GM19468 (cell line): ENCODE measurements around the gene USP1.
A peak's percentile ranks its signal among the peaks of the same experiment; 100 is the strongest.

Experiments
- ATAC-seq: cut with Tn5 transposase; IDR thresholded peaks from one replicate; pipeline ENCODE4 v1.9.1; 2021; ENCODE audit warnings: mild to moderate bottlenecking, moderate library complexity, moderate number of reproducible peaks; ENCODE audit not compliant: unreplicated experiment; ENCODE audit errors: extremely low read depth

USP1 gene, protein sequence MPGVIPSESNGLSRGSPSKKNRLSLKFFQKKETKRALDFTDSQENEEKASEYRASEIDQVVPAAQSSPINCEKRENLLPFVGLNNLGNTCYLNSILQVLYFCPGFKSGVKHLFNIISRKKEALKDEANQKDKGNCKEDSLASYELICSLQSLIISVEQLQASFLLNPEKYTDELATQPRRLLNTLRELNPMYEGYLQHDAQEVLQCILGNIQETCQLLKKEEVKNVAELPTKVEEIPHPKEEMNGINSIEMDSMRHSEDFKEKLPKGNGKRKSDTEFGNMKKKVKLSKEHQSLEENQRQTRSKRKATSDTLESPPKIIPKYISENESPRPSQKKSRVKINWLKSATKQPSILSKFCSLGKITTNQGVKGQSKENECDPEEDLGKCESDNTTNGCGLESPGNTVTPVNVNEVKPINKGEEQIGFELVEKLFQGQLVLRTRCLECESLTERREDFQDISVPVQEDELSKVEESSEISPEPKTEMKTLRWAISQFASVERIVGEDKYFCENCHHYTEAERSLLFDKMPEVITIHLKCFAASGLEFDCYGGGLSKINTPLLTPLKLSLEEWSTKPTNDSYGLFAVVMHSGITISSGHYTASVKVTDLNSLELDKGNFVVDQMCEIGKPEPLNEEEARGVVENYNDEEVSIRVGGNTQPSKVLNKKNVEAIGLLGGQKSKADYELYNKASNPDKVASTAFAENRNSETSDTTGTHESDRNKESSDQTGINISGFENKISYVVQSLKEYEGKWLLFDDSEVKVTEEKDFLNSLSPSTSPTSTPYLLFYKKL

DNA sequence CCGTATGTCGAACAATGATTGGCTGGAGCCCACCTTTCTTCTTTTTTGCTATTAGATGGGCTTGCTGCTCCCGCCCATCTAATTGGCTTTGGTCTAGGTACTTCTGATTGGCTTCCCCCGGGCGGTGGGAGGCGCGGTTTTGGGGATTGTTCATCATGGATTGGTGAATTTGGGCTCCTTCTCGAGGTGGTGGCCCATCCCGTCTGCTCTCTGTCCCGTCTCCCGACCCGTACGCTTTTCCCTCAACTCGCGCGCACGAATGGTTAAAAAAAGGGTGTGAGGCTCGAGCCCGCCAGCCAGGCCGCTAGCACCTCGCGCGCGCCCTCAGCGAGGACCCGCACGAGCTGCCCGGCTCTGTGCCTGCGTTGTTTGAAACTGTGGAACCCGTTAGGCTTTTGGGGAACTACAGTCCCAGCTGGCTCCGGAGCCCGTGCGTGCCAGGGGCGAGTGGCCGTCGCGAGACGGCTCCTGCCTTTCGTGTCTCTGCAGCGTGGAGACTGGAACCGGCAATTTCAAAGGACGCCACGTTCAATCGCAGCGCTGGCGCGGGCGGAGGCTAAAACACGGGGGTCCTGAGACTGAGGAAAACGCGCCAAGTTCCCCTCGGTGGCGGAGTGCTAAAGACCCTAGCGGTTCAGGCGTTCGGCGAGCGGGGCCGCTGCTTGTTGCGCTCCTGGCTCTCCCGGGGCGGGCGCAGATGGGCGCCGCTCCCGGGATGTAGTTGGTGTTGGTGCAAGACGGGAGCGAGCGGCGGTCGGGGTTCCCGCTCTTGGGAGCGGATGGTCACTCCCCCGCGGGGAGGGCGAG, at the start of gene USP1:
Gene USP1 (plus strand): TSS at position 584 of the 807 bp plus-strand sequence. CDS start 2,819 bp downstream, outside the sequence.
- peak; percentile 0 for ATAC-seq

DNA sequence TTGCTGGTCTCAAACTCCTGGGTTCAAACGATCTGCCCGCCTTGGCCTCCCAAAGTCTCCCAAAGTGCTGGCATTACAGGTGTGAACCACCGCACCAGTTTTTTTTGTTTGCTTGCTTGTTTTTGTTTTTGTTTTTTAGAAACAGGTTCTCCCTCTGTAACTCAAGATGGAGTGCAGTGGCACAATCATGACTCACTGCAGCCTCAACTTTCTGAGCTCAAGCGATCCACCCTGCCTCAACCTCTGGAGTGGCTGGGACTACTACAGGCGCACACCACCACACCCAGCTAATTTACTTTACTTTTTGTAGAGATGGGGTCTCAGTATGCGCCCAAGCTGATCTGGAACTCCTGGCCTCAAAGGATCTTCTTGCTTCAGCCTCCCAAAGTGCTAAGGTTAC, 47.3 kb upstream of the USP1 start:
- no peak for ATAC-seq

DNA sequence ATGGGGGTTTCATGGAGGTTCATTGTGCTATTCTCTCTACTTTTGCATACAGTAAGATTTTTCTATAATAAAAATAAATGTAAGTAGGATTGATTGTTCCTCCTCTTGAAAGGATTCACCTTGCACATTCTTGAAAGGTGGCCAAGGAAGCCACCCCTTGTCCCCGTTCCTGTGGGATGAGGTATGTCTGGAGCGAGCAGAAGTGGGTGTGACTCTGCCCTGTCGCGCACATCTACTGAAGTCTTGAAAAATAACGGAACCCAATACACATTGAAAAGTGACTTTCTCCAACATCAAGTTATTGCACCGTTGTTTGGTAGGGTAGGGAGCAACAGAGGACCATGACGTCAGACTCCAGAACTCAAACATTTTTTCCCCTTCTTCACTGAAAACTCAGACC, 46.8 kb upstream of the USP1 start:
- no peak for ATAC-seq

DNA sequence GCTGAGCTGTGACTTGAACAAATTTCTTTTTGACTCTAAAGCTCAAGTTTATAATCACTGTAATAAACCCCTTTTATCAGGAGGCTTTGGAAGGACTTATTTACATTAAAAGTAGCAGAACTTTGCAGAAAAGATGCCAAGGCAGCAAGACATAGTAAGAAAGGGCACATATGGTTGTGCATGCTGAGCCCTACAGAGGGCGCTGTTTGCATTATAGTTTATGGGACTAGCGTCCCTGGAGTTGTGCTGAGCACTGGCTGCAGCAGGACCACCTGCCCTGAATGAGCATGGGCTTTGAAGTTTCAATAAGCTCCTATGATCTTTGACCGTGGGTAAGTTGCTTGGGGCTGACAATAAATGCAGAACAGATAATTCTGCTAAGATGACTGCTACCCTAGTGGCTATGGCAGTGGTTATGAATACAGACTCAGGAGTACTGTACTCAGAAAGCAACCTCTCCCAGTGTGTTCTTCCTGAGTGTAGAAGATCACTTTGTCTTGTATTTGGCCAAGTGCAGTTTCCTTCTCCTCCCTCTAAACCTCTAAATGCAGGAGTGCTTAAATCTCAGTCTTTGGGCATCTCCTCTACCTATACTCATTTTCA, 45.4 kb upstream of the USP1 start:
- no peak for ATAC-seq

DNA sequence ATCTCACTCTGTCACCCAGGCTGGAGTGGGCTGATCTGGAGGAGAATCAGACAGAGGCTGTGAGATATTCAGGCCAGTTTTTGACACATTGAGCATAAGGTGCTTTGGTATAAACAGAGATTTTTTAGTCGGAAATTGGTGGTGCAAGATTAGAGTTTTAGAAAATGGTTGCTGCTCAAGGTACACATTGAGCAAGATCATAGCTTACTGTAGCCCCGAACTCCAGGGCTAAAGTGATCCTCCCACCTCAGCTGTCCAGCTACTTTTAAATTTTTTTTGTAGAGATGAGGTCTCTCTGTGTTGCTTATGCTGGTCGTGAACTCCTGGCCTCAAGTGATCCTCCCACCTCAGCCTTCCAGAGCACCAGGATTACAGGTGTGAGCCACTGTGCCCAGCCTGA, 43.9 kb upstream of the USP1 start:
- no peak for ATAC-seq

DNA sequence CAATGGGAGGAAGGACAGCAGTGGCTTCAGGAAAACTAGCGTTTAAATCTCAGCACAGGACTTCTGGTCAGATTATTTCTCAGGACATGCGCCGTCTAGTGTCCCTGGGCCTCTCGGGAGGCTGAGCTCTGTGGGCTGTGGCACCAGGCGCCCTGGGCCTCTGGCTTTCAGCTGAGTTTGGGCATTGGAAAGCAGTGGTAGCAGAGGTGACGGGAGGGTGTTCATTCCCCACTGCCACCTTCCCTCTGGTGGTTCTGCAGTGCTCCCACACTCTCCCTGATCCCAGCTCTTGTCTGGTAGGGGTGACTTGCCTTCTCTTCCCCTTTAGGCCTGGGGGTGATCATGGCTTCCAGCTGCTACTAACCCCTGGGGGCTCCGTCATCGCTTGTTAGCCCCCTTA, 42.2 kb upstream of the USP1 start:
- ATAC-seq, result no peak

DNA sequence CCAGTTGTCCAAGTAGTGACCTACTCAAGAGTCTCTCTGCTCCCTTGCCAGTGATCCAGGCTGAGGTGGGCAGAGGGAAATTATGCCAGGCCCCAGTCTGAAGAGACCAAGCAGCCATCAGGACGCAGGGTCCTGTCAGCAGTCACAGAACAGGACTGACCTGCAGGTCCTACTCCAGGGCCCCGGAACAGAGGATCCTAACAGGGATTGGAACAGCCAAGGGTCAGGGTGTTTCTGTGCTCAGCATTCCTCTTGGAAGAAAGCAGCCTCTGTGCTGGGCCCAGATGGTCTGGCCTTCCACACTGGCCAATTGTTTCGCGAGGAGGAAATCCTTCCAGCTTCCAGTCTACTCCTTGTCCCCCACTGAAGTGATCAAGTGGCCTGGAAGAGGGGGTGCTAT, 41.6 kb upstream of the USP1 start:
- no peak for ATAC-seq

DNA sequence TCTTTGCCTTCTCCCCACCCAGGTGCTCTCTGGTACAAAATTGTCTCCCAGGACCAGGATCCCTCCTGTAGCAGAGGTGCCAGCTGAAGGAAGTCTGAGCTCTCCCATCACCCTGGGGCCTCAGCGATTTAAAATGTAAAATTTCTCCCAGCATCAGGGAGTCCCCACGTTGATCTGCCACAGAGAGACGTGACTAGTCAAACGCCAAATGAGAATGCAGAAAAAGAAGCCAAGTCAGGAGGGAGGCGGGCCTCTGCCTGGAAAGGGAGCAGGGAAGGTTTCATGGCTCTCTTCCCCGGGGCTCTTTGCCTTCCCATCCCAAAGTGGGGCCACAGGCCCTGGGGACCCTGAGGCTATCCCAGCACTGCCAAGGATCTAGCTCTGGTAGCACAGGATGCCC, 40.0 kb upstream of the USP1 start:
- ATAC-seq, result no peak

DNA sequence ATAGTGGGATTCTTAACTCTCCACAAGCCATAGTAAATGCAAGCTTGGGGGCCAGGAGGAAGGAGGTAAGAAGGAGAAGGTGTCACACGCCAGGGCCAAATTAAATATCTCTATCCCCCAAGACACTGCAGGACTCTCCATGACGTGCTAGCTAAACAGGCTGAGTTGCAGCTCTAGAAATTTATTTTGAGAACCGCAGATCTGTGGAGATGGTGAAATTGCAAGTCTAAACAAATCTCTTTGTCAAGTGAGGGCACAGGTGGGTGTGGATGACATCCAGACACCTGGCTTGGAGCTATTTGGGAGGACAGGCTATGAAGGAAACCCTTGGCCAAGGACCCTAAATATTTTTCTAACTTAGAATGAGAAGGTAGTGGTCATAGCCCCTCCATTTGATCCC, 39.5 kb upstream of the USP1 start:
- no peak for ATAC-seq

DNA sequence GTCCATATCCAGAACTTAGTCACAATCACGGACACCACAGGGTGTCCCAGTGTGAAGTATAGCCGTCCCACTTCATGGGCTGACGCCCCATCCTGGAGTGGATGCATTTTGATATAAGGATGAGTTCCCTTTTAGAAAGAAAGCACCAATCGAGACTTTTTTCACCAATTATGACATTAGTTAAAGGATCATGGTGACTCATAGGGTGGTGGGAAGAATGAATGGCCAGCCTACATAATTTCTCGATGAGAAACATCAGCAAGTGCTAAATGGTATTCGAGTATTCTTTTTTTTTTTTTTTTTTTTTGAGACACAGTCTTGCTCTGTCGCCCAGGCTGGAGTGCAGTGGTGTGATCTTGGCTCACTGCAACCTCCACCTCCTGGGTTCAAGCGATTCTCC, 38.5 kb upstream of the USP1 start:
- no peak for ATAC-seq

DNA sequence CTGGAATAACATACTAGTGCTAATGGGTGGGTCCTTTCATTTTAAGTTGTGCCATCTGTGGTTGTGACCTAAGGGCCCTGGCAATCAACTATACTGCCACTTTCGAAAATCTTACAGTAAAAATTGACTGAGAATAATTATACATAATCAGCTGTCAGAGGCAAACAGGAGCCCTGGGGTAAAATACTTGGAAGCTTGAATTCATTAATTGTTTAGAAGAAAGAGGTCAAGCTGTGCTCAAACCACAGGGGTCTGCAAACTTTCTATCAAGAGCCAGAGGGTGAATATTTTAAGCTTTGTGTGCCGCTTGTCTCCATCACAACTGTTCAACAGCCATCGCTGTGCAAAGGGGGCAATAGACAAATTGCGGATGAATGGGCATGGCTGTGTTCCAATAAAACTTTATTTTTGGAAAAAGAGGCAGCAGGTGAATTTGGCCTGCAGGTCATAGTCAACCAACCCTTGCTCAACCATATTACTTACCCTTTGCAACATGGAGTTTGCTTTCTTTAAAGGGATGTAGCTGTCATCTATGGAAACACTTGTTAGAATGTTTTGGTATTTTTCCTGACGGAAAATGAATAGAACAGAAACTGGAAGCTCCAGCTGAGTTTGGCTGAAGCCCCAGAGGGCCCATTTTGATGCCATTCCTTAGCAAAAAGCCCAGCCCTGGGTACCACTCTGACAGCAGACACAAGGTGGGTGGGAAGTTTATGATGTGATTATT, 35.7 kb upstream of the USP1 start:
- ATAC-seq, result no peak

DNA sequence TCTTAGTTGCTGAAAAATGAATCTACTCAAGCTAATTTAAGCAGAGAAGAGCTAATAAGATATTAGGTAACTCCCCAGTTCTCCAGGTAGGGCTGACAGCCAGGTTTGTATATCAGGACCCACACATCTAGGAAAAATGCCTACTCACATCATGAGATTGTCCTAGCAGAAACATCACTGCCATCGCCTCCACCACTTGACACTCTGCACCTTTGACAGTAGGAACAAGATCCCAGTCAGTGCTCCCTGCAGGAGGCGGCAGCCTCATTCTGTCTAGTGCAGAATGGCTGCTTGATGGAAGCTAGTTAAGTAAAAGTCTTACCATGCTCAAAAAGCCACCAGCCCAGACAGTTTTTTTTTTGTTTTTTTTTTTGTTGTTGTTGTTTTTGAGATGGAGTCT, 31.6 kb upstream of the USP1 start:
- no peak for ATAC-seq

DNA sequence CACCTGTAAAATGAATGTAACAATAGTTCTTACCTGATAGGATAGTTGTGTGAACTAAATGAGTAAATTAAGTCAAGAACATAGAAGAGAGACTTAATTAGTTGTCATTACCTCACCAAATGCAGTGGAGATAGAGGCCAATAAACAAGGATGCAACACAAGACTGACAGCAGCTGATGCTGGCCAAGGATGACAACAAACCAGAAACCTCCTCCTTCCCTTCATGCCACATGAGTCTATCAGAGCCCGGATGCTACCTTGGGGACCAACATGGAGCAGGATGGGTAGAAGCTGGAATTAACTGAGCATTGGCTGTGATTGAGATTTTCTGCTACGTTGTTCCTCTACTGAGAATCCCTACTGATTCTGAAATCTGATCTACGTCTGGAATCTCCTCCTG, 30.3 kb upstream of the USP1 start:
- ATAC-seq, result no peak

DNA sequence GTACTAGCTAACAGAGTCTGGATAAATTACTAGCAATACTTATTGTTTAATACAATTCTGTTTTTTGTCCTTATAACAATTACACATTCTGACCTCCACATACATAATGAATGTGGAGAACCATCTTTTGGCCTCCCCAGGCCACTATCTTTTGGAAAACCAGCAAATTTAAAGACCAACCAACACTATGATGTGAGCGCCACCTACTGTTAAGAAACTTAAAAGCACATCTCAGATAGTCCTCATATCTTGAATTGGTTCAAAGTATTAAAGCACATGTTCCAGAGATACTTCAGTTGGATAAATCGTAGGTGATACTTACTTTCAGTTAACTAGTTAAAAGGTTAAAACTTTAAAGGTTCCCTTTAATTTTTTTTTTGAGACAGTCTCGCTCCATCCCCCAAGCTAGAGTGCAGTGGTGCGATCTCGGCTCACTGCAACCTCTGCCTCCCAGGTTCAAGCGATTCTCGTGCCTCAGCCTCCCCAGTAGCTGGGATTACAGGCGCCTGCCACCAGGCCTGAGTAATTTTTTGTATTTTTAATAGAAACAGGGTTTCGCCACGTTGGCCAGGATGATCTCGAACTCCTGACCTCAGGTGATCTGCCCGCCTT, 29.3 kb upstream of the USP1 start:
- ATAC-seq, result no peak

DNA sequence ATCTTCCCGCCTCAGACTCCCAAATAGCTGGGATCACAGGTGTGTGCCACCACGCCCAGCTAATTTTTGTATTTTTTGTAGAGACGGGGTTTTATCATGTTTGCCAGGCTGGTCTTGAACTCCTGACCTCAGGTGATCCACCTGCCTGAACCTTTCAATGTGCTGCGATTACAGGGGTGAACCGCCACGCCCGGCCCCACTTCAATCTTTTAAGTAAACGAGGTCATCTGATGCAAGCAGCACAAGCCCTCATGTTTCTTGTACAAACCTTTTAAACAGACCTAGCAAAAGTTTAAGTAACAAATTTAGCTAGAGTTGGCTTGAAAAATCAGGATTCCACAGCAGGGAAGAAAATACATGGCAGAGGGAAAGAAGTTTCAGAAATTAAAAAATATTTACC, 21.2 kb upstream of the USP1 start:
- ATAC-seq, result no peak

DNA sequence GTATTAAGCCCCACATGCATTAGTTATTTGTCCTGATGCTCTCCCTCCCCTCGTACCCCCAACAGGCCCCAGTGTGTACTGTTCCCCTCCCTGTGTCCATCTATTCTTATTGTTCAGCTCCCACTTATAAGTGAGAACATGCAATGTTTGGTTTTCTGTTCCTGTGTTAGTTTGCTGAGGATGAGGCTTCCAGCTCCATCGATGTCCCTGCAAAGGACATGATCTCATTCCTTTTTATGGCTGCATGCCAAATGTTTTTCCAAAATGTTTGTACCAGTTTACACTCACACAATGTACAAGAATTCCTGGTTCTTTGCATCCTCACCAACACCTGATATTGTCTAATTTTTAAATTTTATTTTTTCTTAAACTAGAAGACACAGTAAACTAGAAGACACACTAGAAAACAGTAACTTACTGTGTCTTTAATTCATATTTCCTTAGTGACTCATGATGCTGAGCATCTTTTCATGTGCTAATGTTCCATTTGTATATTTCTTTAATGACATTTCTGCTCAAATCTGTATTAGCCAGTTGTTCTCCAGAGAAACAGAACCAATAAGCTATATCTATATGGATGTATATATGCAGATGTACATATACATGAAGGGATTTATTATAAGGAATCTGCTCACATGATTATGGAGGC, 19.4 kb upstream of the USP1 start:
- ATAC-seq, result no peak

DNA sequence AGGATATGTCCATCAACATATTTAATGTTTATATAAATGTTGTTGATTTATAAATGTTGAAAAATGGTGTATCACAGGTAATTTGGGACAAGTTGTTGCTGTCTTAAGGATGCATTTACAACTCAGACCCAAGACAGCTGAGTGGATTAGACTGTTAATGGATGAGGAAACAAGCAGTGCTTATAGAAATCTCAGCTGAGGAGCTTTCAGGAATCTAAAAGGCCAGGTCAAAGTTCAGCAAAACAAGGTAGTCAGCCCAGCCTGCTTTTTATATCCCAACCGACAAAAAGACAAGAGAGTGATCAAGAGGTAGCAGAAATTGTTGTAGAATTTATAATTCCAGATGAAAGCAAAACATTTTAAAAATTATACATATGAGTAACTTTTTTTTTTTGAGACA, 16.6 kb upstream of the USP1 start:
- ATAC-seq, result no peak

DNA sequence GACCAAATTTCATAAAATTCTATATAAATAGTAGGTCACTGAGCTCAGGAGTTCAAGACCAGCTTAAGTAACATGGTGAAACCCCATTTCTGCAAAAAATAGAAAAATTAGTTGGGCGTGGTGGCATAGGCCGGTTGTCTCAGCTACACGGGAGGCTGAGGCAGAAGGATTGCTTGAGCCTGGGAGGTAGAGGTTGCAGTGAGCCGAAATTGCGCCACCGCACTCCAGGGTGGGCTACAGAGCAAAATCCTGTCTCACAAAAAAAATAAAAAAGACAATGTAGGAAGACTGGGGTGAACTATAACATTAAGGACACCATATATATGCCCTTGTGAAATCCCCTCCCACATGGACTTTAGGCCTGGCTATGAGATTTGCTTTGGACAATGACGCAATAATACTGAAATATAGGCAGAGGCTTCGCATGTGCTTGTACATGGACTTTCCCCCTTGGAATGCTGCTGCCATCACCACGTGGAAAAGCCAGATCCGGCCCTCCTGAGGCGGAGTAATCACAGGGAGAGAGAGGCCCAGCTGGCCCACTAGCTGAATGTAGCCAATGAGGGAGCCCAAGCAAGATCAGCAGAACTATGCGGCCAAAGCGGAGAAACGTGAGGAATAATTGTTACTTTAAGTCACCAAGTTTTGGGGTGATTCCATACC, 13.1 kb upstream of the USP1 start:
- ATAC-seq, result no peak
